Renal pelvis (tissue), 12 donors: ENCODE data around the gene IP6K3. TPM values are rescaled to one million over a fixed set of nuclear protein-coding genes. Genes with fewer than 3 reads are reported as not detected.

Source experiments
- DNase-seq: peaks from one replicate; pipeline ENCODE4 v3.0.0-alpha.2; 2013
- long read RNA-seq, 16 experiments: transcript quantifications; one replicate each; lab custom pipeline, GENCODE V29; 2026
- polyA plus RNA-seq, 3 donors: library from polyadenylated mRNA; unstranded; fragments of 120-200 nt; gene quantifications; one replicate each; pipeline ENCODE4 v1.2.1, GENCODE V29; 2013; ENCODE audit not compliant: insufficient read length in 3 of 3

IP6K3 gene
- polyA plus RNA-seq: 1 to 10 TPM in 1 of 3 donors, under 1 TPM in 2; 0.83 to 1.1 (median 0.83) TPM
- long read RNA-seq, donor 1: 0 reads
- long read RNA-seq, donor 2, partial matches to known transcripts: 0 of 1 reads
- long read RNA-seq, donor 2, other reads (novel, unspliced or antisense): 0 of 1 reads
- long read RNA-seq, donor 3: 0 reads
- long read RNA-seq, donor 4: 0 reads
- long read RNA-seq, donor 5: 0 reads
- long read RNA-seq, donor 6: 0 reads
- long read RNA-seq, donor 7: 0 reads
- long read RNA-seq, donor 8: 0 reads
- long read RNA-seq, donor 9: 0 reads
- long read RNA-seq, donor 10: 0 reads
- long read RNA-seq, donor 11: 0 reads
- long read RNA-seq, donor 12: 0 reads
- long read RNA-seq, donor 13: 0 reads
- long read RNA-seq, donor 14, partial matches to known transcripts: 0 of 1 reads
- long read RNA-seq, donor 14, other reads (novel, unspliced or antisense): 0 of 1 reads
- long read RNA-seq, donor 15: 0 reads
- long read RNA-seq, donor 16, partial matches to known transcripts: 0 of 1 reads
- long read RNA-seq, donor 16, other reads (novel, unspliced or antisense): 0 of 1 reads

GRCh38 chr6:33746651-33747100, at the start of gene IP6K3:
Gene IP6K3 (minus strand): TSS chr6:33746905. CDS start chr6:33735476, 11,429 bp downstream.
- DNase-seq: no peak

- DNase-seq: no peak
Measured at GRCh38 chr6:33794910-33795623, 48.4 kb upstream of the IP6K3 start.

- DNase-seq: no peak
Measured at GRCh38 chr6:33792981-33793380, 46.3 kb upstream of the IP6K3 start.

GRCh38 chr6:33791620-33792019, 44.9 kb upstream of the IP6K3 start:
- no peak for DNase-seq

- no peak for DNase-seq
Measured at GRCh38 chr6:33790910-33791309, 44.2 kb upstream of the IP6K3 start.

GRCh38 chr6:33790379-33790778, 43.7 kb upstream of the IP6K3 start:
- no peak for DNase-seq

- DNase-seq: no peak
Measured at GRCh38 chr6:33789550-33789895, 42.8 kb upstream of the IP6K3 start.

GRCh38 chr6:33788694-33789549, 42.2 kb upstream of the IP6K3 start, which contains the start of gene LEMD2:
Gene LEMD2 (minus strand): TSS chr6:33789130. CDS start chr6:33789116, 14 bp downstream.
- DNase-seq: peak; percentile 95

GRCh38 chr6:33787954-33788693, 41.4 kb upstream of the IP6K3 start:
- peak; percentile 58 for DNase-seq

- no peak for DNase-seq
Measured at GRCh38 chr6:33787346-33787953, 40.7 kb upstream of the IP6K3 start.

GRCh38 chr6:33786736-33787135, 40.0 kb upstream of the IP6K3 start:
- no peak for DNase-seq

GRCh38 chr6:33785778-33786177, 39.1 kb upstream of the IP6K3 start:
- no peak for DNase-seq

- no peak for DNase-seq
Measured at GRCh38 chr6:33784787-33785186, 38.1 kb upstream of the IP6K3 start.

GRCh38 chr6:33783781-33784520, 37.2 kb upstream of the IP6K3 start:
- DNase-seq: no peak

- no peak for DNase-seq
Measured at GRCh38 chr6:33782561-33782960, 35.9 kb upstream of the IP6K3 start.

GRCh38 chr6:33781131-33781975, 34.6 kb upstream of the IP6K3 start:
- DNase-seq: no peak

GRCh38 chr6:33779895-33780294, 33.2 kb upstream of the IP6K3 start:
- no peak for DNase-seq

- no peak for DNase-seq
Measured at GRCh38 chr6:33779290-33779689, 32.6 kb upstream of the IP6K3 start.
